SIG-M5 (cell line): ENCODE results near the gene DYSF.

ENCODE experiments used
- DNase-seq: peaks from one replicate; lab custom pipeline; 2025; lab: John Stamatoyannopoulos, UW

DYSF gene

DNA sequence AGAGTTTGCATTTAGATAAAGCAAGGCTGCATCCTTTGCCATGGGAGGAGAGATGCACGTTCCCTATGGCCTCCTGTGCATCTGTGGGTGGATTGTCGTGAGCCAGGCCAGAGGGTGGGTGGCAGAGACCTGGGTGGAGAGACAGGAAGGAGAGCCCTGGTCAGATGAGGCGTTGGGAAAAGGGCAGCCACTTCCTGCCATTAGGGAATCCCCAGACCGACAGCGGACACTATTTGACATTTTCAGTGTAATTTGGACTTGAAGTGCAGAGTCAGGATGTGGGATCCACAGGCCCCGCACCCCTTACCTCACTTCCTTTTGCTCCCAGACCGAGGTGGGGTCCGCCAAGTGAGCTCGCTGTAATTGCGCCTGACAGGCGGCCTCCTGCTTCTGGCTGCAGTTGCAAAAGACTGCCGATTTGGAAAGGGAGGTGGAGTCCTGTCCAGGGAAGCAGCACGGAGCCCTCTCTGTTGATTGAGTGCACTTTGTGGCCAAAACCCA, 150.0 kb downstream of the DYSF start:
- DNase-seq, result no peak

DNA sequence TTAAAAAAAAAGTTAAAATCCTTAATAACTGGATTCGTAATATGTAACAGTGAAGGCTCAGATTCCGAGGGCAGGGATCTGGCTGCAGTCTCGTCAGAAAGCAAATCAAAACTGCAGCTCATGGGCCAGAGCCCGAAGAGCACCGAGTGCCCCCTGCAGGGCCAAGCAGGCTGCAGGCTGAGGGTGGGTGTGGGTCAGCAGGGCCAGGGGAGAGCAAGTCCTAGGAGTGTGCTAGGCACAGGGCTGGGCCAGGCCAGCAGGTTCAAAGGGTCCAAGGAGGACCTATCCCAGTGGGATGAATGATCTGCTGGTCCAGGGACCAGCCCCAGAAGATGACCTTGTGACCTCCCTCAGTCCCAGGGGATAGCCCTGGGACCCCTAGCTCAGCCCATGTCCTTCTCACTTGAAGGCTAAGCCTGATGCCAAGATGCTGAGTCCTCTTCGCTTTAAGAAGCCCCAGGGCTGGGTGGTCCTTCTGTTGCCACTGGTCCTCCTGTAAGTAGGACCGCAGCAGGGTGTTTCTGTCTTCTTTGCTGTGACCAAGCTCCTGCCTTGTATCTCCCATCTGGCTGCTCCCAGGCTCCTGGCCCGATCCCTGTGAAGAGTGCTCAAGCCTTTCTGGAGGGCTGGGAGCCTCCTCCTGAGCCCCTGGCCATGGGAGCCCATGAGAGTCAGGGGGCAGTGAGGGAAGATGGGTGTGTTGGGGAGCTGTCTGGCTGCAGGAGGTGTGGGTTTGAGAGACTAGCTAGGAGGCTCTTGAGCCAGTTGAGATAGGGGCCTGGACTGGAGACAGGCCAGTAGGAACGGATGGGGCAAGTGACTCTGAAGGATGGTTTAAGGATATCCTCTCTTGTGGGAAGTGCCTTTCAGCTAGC, 150.7 kb downstream of the DYSF start:
- DNase-seq, result no peak

DNA sequence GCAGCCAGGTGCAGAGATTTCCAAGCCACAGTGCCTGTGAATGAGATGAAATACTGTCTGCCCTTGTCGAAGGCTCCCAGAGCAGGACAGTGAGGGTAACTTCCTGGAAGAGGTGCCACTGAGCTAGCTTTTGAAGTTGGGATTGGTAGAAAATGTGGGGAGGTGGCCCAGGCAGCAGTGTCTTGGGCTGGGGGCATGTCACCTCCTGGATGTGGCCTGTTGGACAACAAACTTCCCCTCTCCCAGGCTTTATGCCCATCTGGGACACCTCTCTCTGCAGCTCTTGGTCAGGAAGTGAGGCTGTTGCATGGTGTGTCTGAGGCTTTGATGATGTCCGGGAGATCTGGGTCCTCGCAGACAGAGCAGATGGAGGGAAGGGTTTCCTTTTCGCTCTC, 151.4 kb downstream of the DYSF start:
- DNase-seq, result no peak

GRCh38 chr2:71605173-71605641, 151.8 kb downstream of the DYSF start:
- no peak for DNase-seq

DNA sequence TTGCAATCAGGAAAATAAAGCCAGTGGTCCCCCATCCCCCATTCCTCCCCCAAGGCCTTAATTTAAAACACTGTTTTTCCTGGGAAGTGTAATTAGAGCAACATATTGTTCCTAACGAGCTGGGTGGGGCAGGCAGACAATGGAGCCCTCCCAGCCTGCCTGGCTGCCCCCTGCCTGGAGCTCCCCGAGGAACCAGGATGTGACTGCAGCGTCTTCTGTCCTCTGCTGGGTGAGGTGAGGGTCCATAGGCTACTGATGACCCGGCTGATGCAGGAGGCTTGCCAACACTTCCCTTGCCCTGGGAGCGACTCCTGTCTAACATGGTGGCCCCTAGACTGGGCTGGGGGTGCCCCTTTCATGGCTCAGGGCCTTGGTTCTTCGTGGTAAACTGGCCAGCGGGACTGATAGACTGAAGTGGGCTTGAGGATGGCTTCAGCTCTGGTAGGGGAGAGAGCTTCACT, 152.4 kb downstream of the DYSF start:
- no peak for DNase-seq

GRCh38 chr2:71606244-71606643, 152.9 kb downstream of the DYSF start:
- no peak for DNase-seq

- DNase-seq, result no peak
These were observed 154.0 kb downstream of the DYSF start for GRCh38 chr2:71607151-71607889.

DNA sequence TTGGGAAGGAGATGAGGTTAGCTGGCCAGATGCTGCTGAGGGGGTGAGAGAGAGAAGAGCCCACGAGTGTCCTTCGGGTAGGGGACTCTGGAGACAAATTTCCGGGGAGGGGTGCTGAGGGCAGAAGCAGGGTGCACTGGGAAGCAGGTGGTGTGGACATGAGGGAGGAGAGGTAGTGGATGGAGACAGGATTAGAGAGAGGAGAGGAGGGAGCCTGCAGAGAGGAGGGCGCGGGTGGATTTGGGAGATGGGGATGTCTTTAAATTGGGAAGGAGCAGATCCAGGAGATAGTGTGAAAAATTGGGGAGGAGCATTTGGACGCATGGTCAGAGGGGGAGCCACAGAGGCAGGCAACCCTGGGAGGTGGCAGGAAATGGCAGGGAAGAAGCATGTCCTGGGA, 154.7 kb downstream of the DYSF start:
- DNase-seq, result no peak

DNA sequence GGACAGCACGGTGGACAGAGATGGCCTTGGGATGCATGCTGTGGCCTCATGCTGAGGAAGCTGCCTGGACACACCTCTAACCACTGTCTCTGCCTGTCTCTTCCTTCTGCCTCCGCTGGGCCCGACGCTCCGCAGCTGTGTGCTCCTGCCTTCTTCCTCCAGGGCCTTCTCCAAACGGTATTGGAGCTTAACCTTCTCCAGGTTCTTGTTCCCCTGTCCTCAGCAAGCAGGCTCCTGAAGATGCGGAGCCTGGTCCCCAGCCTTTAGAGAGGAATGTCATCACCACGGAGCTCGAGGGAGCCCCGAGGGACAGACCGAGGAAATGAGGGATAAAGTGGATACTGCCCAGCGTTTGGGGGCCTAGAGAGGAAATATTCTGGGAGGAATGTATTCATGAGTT, 155.1 kb downstream of the DYSF start:
- DNase-seq, result no peak

- no peak for DNase-seq
These were observed 155.7 kb downstream of the DYSF start for GRCh38 chr2:71609029-71609428.

DNA sequence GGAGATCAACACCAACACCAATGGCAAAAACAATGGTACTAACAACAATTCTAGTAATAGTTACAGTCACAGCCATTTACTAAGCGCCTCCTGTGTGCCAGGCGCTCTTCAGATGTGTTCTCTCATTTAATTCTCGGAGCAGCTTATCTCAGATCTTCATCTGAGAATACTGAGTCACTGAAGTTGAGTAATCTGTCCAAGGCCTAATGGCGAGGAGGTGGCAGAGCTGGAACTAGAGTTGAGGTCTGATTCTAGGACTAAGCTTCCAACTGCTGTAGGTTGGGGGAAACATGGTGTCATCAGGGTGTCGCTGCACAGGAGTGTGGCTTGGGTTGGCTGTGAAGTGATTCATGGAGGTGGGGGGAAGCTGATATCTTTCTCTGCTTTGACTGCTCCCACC, 156.1 kb downstream of the DYSF start:
- DNase-seq, result no peak

DNA sequence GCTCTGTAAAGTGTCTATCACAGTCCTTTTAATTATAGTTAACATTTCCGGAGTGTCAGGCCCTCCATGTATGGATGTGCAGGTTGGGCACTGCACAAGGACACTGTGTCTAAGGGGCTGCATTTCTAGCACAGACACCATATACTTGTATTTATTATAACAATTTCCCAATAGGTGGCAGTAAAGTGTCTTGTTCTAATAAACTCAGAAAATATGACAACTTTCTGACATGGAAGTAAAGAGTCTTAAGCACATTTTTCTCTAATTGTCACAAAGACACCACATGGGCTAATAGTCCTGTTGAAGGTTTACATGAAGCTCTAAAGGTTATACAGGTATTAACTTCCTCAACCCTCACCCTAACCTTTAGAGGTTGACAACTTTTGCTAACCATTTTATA, 156.6 kb downstream of the DYSF start:
- no peak for DNase-seq

DNA sequence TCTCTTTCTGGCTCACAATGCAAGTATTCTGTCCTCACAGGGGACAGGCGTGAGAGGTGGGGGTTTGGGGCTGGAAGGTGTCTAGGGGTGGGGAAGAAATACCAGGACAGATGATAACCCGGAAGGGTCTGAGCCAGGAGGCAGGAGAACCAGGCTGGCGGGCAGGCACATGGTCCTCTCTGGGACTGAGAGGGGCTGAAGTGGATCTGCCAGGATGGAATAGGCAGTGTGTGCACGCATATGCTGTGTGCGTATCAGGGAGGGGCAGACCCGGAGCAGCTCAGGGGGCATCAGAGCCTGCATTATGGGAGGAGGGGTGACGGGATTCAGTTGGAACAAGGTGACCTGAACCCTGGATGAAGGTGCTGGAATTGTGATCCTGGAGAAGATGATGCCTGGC, 157.3 kb downstream of the DYSF start:
- DNase-seq, result no peak

GRCh38 chr2:71611247-71611646, 157.9 kb downstream of the DYSF start:
- no peak for DNase-seq

DNA sequence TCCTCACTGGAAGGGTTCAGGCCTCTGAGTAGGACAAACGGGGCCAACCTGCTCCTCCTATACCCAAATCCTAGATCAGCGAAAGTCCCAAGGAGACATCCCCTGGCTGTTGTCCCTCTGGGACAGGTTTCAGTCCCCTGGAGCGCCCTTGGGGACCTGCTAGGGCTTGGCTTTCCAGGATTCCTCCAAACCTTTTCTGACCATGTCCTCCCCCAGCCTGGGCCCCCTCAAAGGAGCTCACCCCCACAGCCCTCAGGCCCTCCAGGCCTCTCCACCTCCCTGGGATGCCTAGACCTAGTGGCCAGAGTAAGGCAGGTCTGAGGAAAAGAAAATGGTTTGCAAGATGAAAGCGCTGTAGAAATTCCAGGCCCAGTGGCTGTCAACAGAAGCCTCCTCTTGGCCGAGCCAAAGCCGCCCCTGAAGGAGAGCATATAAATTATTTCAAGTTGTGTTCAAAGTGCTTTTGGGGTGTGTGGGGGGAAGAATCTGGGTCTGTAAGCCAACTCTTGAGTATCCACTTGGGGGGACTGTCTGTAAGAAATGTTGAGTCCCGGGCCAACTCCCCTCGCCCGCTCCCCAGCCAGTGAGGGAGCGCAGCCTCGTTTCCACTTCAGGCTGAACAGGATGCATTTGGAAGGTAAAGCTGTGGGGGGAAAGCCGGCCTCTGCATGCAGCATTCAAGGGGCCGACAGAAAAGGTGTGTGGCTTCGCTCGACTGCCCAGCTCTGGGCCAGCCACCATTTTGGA, 158.6 kb downstream of the DYSF start:
- DNase-seq, result no peak

DNA sequence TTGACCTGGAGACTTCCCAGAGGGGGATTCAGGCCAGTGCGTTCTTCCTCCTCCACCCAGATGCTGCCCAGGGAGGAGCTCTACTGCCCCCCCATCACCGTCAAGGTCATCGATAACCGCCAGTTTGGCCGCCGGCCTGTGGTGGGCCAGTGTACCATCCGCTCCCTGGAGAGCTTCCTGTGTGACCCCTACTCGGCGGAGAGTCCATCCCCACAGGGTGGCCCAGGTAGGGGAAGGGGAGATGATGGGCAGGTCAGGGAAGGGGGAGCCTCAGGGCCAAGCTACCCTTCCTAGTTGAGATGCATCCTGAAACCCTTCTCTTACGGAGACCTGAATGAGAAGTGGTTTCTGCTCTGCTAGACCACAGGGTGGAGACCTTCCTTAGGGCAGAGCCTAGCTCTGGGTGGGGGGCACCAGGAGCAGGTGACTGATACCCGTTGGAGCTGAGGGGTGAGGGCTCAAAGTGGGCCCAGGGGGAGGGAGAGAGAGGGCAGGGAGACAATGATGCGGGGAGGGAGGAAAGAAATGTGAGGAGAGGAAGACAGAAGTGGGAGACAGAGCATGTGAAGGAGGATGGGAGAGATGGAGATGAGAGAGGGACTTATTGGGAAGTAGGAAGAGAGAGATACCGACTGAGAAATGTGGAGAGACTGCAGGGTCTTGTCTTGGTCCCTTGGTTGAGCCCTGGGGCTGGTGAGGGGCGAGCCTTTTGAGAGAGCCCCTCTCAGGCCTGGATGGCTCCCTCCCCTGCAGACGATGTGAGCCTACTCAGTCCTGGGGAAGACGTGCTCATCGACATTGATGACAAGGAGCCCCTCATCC, 159.4 kb downstream of the DYSF start:
- DNase-seq, result no peak

GRCh38 chr2:71613403-71613952, 160.1 kb downstream of the DYSF start:
- DNase-seq, result no peak

GRCh38 chr2:71613953-71614925, 160.9 kb downstream of the DYSF start:
- no peak for DNase-seq

- no peak for DNase-seq
These were observed 161.8 kb downstream of the DYSF start for GRCh38 chr2:71614976-71615766.
